GM18507 (cell line): ENCODE data around the gene INMT.

ENCODE experiments used
- DNase-seq: peaks from one replicate; pipeline ENCODE4 v3.0.0; 2011; ENCODE audit warnings: low read depth; ENCODE audit not compliant: insufficient read length; ENCODE audit errors: extremely low spot score
- FAIRE-seq: peaks from 2 replicates; lab custom pipeline; 2011; peaks lifted over from hg19 to GRCh38; lab: Jason Lieb, UNC

INMT gene

DNA sequence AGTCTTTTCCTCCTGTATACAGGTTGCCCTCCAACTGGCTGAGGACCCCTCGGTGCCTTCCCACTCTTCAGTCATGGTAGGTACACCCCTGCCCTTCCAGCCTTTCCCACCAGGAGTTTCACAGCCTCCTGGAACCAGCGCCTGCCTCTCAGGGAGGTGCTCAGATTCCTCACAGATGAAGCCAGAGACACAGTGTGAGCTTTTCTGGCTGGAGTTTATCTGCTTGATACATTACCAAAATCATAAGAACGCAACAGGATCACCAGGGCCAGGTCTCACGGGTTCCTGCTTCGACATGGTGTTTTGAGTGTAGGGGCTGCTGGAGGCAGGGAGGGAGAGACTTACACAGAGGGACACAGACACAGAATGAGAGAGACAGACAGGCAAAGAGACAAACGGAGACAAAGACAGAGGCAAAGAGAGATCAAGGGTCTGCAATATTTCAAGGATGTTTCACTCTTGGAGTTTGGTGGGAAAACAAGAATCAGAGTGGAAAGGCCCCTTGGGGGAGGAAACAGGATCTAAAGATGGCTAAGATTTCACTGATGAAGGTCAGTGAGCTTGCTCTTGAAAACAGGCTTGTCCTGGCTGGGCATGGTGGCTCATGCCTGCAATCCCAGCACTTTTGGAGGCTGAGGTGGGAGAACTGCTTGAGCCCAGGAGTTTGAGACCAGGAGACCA, 6.5 kb upstream of the INMT start:
- DNase-seq (no peak), FAIRE-seq (no peak)

DNA sequence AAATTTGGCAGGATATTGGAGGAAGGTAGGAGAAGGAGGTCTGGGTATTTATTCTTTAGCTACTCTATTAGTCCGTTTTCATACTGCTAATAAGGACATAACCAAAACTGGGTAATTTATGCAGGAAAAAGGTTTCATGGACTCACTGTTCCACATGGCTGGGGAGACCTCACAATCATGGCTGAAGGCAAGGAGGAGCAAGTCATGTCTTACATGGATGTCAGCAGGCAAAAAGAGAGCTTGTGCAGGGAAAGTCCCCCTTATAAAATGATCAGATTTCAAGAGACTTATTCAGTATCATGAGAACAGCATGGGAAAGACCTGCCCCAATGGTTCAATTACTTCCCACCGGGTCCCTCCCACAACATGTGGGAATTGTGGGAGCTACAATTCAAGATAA, 1.9 kb upstream of the INMT start:
- FAIRE-seq = no peak
- DNase-seq = no peak

GRCh38 chr7:30750683-30751650, 968 bp upstream of the INMT start:
- DNase-seq (no peak), FAIRE-seq (no peak)

DNA sequence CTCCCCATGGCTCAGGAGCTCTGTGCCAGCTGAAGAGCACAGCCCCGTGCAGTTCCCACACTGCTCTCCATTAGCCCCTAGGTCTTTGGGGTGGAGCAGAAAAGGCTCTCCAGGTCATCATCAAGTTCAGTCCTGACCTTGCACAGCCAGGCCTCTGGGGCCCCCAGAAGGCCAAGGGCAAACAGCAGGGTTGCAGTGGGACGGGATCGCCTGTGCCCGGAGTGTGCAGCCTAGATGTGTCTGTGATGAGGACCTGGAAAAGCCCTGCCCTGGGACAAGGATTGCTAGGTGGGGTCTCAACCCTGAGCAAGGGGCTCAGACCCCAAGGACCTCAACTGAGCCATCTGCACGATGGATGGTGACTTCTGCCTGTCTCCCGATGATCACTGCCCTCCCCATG, 549 bp downstream of the INMT start:
- FAIRE-seq (no peak), DNase-seq (no peak)

DNA sequence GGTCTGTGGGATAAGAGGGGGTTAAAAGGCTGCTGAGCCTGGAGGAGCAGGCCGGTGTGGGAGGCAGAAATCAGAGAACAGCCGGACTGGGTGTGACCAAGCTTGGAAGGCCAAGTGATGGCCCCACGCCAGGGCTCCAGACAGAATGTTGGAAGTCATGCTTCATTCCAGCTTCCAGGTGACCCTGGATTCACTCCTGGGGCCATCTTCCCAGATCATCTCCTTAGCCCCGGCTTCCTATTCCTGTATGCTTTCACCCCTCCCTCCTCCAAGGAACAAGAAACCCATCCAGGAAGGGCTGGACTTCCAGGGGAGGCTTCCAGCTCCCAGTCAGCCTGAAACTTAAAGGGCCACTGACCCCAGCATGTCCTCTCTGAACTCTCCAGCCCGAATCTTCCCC, 1.0 kb downstream of the INMT start:
- DNase-seq = no peak
- FAIRE-seq = no peak

GRCh38 chr7:30754315-30754877, 2.5 kb downstream of the INMT start:
- DNase-seq (no peak), FAIRE-seq (no peak)

GRCh38 chr7:30755384-30756154, 3.6 kb downstream of the INMT start:
- DNase-seq = no peak
- FAIRE-seq = no peak

- FAIRE-seq (no peak), DNase-seq (no peak)
Measured at GRCh38 chr7:30757342-30757692, 5.4 kb downstream of the INMT start.

DNA sequence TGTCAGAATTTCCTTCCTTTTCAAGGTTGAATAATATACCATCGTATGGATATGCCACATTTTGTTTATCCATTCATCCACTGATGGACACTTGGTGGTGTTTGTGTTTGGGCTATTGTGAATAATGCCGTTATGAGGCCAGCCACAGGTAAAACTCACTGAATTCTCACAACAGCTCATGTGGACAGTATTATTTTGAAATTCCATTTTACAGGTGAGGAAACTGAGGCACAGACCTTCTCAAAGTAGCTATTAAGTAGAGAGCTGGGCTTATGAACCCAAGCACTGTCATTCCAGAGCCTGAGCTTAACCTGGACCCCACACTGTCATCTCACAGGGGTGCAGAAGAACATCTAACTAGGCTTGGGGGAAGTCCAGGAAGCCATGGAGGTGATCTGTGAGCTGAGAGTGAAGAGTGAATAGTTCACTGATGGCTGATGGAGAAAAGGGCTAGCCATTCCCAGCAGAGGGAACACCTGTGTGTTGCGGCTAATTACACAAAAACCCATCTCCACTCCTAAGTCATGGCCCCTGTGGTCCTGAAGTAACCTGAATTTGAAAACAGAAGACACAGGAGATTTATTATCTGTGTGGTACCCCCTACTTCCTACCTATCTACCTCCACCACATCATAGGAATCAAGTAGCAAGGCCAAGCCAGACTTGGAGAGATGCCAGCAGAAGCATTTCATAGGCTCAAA, 8.7 kb downstream of the INMT start:
- DNase-seq (no peak), FAIRE-seq (no peak)

- FAIRE-seq (no peak), DNase-seq (no peak)
Measured at GRCh38 chr7:30761214-30762156, 9.6 kb downstream of the INMT start.

DNA sequence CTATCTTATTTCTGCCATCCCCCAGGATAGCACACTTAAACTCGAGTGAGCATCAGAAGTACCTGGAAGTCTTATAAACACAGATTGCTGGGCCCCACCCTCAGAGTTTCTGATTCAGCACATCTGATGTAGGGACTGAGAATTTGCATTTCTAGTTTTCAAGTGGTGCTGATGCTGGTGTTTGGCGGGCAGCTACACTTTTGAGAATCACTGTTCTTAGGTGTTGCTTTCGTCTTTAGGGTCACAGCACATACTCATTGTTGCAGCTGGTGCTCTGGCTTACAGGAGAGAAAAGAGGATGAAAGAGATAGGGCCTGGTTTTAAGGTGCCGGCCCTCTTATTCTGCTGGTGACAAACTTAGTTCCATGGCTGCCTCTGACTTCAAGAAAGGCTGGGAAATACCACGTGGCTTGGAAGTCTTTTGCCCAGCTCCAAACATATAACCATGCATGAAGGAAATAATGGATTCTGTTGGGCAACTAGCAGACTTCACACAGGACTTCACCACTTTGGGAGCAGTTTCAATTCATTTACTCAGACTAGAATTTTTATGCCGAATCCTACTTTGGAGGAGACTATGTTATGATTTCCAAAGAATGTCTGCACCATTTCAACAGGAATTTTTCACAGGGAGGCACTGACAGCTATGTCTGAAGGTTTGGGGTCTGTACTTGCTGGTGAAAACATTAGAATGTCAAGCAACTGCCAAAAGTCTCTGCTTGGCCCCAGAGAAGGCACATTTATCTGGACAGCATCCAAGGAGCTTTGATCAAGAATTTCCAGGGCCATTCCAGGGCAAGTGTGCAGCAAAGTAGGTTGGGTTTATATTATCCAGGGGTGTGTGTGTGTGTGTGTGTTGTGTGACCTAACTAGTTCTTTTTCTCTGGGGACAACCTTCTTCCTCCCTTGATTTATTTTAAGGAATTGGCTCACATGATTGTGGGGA, 12.4 kb downstream of the INMT start:
- peak; percentile 89 for FAIRE-seq
- no peak for DNase-seq

GRCh38 chr7:30765408-30765807, 13.5 kb downstream of the INMT start:
- no peak for FAIRE-seq
- no peak for DNase-seq

DNA sequence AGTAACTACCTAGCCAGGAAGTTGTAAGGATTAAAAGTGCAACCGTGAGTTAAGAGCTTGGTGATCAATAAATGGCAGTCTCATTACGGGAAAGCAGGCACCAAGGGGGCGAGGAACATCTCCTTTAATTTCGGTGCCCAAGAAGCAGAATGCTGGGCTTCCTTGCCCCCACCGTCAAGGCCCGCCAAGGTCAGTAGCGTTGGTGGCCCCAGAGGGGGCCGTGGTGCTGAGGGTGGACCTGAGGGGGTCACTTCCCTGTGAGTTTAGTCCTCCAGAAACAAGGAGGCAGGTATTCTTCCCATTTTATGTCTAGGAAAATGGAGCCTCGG, 18.9 kb downstream of the INMT start:
- FAIRE-seq (no peak), DNase-seq (no peak)

- DNase-seq = peak; percentile 80
- peak; percentile 67 for FAIRE-seq
Measured at GRCh38 chr7:30771174-30771879, 19.4 kb downstream of the INMT start, which contains the start of gene MINDY4. Gene MINDY4, plus strand, starts transcription at chr7:30771417. Its CDS starts 77 bp downstream, at chr7:30771494.

DNA sequence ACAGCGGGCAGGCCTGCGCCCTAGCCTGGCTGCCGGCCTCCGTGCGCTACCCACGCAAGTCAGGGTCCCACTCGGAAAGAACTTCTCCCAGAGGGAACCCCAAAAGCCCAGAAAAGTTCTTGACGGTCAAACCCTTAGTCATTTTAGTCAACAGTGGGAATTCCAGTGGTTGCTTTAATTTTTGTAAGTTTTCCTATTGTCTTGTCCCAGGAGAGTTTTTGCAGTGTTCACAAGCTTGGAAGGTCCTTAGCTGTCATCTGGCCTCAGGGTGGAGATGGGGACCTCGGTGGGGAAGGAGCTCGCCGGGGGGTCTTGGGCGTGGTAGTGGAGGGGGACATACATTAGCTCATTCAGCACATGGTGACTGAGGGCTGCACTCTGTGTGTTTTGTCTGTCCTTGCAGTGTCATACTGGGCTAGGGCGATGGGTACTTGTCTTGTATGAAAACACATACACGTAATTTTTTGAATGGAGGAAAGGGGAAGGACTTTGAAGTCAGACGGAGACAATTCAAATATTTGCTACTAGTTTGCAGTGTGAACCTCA, 20.0 kb downstream of the INMT start:
- FAIRE-seq (peak; percentile 50), DNase-seq (no peak)

DNA sequence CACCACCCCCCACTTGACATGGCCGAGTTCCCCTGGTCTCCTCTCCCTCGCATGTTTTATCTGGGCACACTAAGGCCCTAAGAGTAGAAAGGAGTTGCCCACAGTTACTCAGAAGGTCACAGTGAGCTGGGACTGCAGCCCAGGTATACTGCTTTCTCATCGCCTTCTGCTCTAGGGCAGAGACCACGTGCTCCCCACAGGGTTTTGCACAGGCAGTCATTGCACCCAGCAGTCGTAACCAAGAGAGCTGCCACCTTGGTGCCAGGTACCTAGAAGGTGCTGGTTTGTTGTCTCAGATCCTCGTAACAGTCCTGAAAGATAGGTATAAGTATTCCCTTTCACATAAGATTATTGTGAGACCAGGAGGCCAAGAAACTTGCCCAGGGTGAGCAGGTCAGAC, 21.0 kb downstream of the INMT start:
- FAIRE-seq (no peak), DNase-seq (no peak)
